ENCODE measurements around the gene DLST.

GRCh38 chr14:74897642-74898041 lies 15.9 kb downstream of the DLST start:
- TF ChIP-seq CTCF (conservative IDR thresholded peaks at IDR 0.05; ENCODE audit: low read length) (no peak), EZH2phosphoT487 (IDR thresholded peaks at IDR 0.05; ENCODE audit: borderline replicate concordance) (no peak)

Data from Loucy (cell line).